Vagina (tissue), 2 donors: ENCODE measurements around the gene MAPK12. TPM values are rescaled to one million over a fixed set of nuclear protein-coding genes. Genes with fewer than 3 reads are reported as not detected.

Source experiments
- DNase-seq, 2 donors: peaks; one replicate each; pipeline ENCODE4 v3.0.0-alpha.2; 2017; ENCODE audit errors: extremely low spot score in 2 of 2
- H3K27ac ChIP-seq: fragments of 200-600 bp; sonication (generic); one replicate; pipeline ENCODE4 v1.5.1; 2019
- H3K27me3 ChIP-seq: fragments of 200-600 bp; sonication (generic); one replicate; pipeline ENCODE4 v1.5.1; 2019
- H3K36me3 ChIP-seq, 2 donors: fragments of 200-600 bp; sonication (generic); one replicate each; pipeline ENCODE4 v1.5.1; 2017 to 2019
- H3K4me1 ChIP-seq: fragments of 200-600 bp; sonication (generic); one replicate; pipeline ENCODE4 v1.5.1; 2019
- H3K4me3 ChIP-seq, 2 donors: fragments of 200-600 bp; sonication (generic); 1 replicate in 1 of 2; 2 replicates in 1 of 2; pipeline ENCODE4 v1.5.1; 2016 to 2019
- H3K9me3 ChIP-seq: fragments of 200-600 bp; sonication (generic); one replicate; pipeline ENCODE4 v1.5.1; 2019
- POLR2A ChIP-seq, 2 donors: fragments of 450-650 bp; IDR thresholded peaks; one replicate each; pipeline ENCODE4 v1.6.1; 2017; ENCODE audit warnings: antibody characterized with exemption in 2 of 2, mild to moderate bottlenecking in 2 of 2, moderate library complexity in 2 of 2
- POLR2AphosphoS5 ChIP-seq, 2 donors: sonication (generic); formaldehyde crosslinking; IDR thresholded peaks; one replicate each; pipeline ENCODE4 v1.9.0; 2017; ENCODE audit warnings: antibody characterized with exemption in 2 of 2, mild to moderate bottlenecking in 2 of 2, low read depth in 1 of 2; ENCODE audit not compliant: insufficient read depth in 1 of 2
- intact Hi-C: fragments of 100-400 bp; cut with DNase I; formaldehyde crosslinking; loops from one replicate; pipeline ENCODE4 v1.15.1; 2023
- total RNA-seq: library from RNA; depleted of rRNA; stranded (reverse); fragments of >200 nt; gene quantifications from one replicate; pipeline ENCODE4 v1.2.3, GENCODE V29; 2016
- TF ChIP-seq, protein P1 (sequence below), 3 experiments: fragments of 450-650 bp in 2 of 3; fragments of 200-600 bp in 1 of 3; sonication (generic) in 1 of 3; IDR thresholded peaks; one replicate each; pipeline ENCODE4 v1.5.1; 2017 to 2019; ENCODE audit warnings: antibody characterized with exemption in 3 of 3, mild to moderate bottlenecking in 2 of 3, moderate library complexity in 2 of 3

The MAPK12 gene
- total RNA-seq, 1 donor from 2014 or later = 15.0 TPM

DNA sequence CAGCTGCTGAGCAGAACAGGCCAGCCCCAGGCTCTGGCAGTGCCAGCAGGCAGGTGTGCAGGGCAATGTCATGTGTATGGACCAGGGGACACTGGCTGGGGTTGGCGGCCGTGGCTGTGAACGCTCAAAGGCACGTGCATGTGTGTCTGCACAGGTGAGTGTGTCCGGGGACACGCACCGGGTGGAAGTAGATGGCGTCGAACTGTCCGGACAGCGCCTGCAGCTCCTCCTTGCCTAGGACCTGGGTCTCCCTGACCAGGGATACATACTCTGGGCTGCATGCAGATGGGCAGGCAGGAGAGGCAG lies 11.3 kb downstream of the MAPK12 start:
- no peaks in the 10 kb centered on the region for H3K9me3 ChIP-seq
- no peaks in the 10 kb centered on the region for H3K27me3 ChIP-seq
- H3K36me3 ChIP-seq = peaks cover 0 to 10% of the 10 kb centered on the region in 2 donors
- DNase-seq = no peak
- peak overlapping the region; percentile 79 for H3K27ac ChIP-seq
- peak overlapping the region; percentile 60 to 88 for H3K4me3 ChIP-seq
- H3K4me1 ChIP-seq = peaks cover 56% of the 10 kb centered on the region
- intact Hi-C loops = loop anchor here (5.0 kb wide), 2 partner anchors 77 to 92 kb away; partner anchors contain the start of genes DENND6B and PPP6R2
- TF ChIP-seq, protein P1, sequence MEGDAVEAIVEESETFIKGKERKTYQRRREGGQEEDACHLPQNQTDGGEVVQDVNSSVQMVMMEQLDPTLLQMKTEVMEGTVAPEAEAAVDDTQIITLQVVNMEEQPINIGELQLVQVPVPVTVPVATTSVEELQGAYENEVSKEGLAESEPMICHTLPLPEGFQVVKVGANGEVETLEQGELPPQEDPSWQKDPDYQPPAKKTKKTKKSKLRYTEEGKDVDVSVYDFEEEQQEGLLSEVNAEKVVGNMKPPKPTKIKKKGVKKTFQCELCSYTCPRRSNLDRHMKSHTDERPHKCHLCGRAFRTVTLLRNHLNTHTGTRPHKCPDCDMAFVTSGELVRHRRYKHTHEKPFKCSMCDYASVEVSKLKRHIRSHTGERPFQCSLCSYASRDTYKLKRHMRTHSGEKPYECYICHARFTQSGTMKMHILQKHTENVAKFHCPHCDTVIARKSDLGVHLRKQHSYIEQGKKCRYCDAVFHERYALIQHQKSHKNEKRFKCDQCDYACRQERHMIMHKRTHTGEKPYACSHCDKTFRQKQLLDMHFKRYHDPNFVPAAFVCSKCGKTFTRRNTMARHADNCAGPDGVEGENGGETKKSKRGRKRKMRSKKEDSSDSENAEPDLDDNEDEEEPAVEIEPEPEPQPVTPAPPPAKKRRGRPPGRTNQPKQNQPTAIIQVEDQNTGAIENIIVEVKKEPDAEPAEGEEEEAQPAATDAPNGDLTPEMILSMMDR (IDR thresholded peaks at IDR 0.05) = no peak
- TF ChIP-seq POLR2A (IDR thresholded peaks at IDR 0.05) = no peak
- TF ChIP-seq POLR2AphosphoS5 (IDR thresholded peaks at IDR 0.05; ENCODE audit: insufficient read depth in 1 of 2, low read depth in 1 of 2) = no peak

DNA sequence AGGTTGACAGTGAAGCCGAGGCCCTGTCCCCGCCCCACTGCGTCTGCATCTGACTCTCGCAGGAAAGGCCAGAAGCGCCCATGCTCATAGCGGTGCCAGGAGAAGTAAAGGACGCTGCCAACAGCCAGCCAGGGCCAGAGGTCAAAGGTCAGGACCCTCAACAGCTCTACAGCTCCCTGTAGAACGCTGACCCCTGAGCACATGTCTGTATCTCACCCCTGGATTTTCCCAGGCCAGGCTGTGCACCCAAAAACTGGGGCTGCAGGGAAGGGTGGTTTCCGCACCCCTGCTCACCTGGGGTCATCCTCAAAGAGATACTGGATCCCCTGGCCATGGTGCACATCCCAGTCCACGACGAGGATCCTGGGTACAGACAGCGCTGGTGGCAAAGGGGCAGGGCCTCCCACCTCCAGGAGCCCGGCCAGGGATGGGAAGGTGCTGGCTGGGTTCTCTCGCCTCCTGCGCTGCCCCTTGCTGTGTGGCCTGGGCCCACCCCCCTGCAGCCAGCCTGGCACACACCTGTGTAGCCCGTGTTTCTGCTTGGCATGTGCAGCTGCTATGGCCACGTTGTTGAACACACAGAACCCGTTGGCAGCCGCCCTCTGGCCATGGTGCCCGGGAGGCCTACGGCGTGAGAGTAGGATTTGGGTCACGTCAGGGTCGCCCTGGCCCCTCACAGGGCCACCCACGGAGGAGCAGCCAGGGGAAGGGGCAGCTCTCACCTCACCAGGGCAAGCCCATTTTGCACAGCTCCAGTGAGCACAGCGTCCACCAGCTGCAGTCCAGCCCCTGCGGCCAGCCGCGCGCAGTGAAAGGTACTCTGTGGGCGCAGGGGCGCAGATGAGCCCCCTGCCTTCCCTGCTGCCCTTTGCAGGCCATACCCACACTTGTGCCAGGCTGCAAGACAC lies 11.9 kb downstream of the MAPK12 start:
- no peaks in the 10 kb centered on the region for H3K27me3 ChIP-seq
- H3K27ac ChIP-seq = no peak overlapping the region
- peak overlapping the region; percentile 60 to 88 for H3K4me3 ChIP-seq
- peaks cover 57% of the 10 kb centered on the region for H3K4me1 ChIP-seq
- DNase-seq = no peak
- no peaks in the 10 kb centered on the region for H3K9me3 ChIP-seq
- H3K36me3 ChIP-seq = peaks cover 0 to 10% of the 10 kb centered on the region in 2 donors
- intact Hi-C loops = loop anchor here (5.0 kb wide), 2 partner anchors 78 to 93 kb away; partner anchors contain the start of genes DENND6B and PPP6R2
- TF ChIP-seq POLR2A (IDR thresholded peaks at IDR 0.05) = no peak
- TF ChIP-seq, protein P1 (IDR thresholded peaks at IDR 0.05) = no peak
- no peak for TF ChIP-seq POLR2AphosphoS5 (IDR thresholded peaks at IDR 0.05; ENCODE audit: insufficient read depth in 1 of 2, low read depth in 1 of 2)

DNA sequence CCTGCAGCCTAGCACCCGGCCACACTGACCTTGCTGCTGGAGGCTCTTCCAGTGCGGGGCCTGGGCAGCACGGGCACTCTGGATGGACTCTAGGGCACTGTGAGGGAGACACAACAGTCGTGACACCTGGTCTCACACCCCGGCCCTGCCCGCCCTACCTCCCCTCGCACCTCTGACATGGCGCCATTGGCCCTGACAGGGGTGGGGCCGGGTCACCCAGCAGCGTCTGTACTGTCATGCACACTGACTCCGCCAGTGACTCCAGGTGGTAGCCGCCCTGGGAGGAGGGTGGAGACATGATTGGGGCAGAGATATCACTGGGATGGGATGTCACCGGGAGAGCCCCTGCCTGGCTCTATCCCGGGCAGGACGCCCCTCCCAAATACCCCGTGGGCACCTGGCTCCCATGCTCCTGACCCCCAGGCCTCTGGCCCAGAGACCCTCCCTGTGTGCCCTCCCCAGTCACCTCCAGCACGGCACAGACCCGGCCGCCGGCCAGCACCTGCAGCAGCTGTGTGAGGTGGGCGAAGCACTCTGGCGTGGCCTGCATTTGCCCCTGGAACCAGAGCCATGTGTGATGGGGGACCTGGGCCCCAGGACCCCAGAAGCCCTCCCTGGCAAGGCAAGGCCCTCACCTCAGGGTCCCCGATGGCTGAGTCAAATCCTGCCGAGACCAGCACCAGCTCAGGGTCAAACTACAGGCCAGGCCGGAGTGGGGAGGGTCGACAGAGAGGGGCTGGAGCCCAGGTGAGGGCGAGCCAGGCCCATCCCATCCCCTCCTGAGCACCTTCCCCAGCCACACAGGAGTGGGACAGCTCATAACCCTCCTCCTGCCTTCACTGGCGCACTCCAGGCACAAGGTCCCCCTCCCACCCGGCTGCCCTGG lies 13.0 kb downstream of the MAPK12 start:
- no peak for DNase-seq
- H3K27me3 ChIP-seq = no peaks in the 10 kb centered on the region
- intact Hi-C loops = no loop called here
- H3K4me3 ChIP-seq = no peak overlapping the region
- TF ChIP-seq, protein P1 (IDR thresholded peaks at IDR 0.05) = no peak
- TF ChIP-seq POLR2AphosphoS5 (IDR thresholded peaks at IDR 0.05; ENCODE audit: insufficient read depth in 1 of 2, low read depth in 1 of 2) (no peak), POLR2A (IDR thresholded peaks at IDR 0.05) (no peak)
- H3K4me1 ChIP-seq = peaks cover 67% of the 10 kb centered on the region
- no peaks in the 10 kb centered on the region for H3K9me3 ChIP-seq
- no peak overlapping the region for H3K27ac ChIP-seq
- peaks cover 0 to 10% of the 10 kb centered on the region in 2 donors for H3K36me3 ChIP-seq

DNA sequence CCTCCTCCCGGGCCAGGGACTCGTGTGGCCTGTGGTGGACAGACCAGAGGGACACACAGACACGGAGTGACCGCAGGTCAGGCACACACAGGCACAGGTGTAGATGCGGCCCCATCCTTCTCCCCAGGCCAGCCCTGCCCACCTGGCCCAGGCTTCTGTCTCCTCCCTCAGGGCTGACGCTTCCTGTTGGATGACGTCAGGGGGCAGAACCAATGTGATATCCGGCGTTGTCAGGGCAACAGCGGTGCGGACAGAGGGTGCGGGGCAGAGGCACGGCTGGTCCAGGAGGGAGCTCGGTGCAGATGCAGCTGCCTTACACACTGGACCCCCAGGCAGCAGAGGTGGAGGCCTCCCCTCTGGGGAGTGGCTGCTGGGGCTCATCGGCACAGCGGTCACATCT lies 13.7 kb downstream of the MAPK12 start:
- Histone ChIP-seq H3K9me3 (no peaks in the 10 kb centered on the region), H3K27ac (no peak overlapping the region), H3K4me3 (no peak overlapping the region), H3K27me3 (no peaks in the 10 kb centered on the region), H3K4me1 (peaks cover 74% of the 10 kb centered on the region), H3K36me3 (peaks cover 0 to 10% of the 10 kb centered on the region in 2 donors)
- intact Hi-C loops = no loop called here
- TF ChIP-seq, protein P1 (IDR thresholded peaks at IDR 0.05) = no peak
- TF ChIP-seq POLR2AphosphoS5 (IDR thresholded peaks at IDR 0.05; ENCODE audit: insufficient read depth in 1 of 2, low read depth in 1 of 2) (no peak), POLR2A (IDR thresholded peaks at IDR 0.05) (no peak)
- DNase-seq = no peak
